Astrocyte (in vitro differentiated cells and primary cell): ENCODE data around the gene SOBP.

Source experiments
- EZH2 ChIP-seq: IDR thresholded peaks from 2 replicates; pipeline ENCODE4 v1.6.1; 2012; ENCODE audit warnings: mild to moderate bottlenecking, low read length, inconsistent platforms; ENCODE audit not compliant: insufficient read depth
- TF ChIP-seq, protein P1 (sequence below): IDR thresholded peaks from 2 replicates; pipeline ENCODE4 v1.5.1; 2011; ENCODE audit warnings: low read depth, mild to moderate bottlenecking, inconsistent platforms, low read length, moderate library complexity; ENCODE audit not compliant: insufficient read depth

DNA sequence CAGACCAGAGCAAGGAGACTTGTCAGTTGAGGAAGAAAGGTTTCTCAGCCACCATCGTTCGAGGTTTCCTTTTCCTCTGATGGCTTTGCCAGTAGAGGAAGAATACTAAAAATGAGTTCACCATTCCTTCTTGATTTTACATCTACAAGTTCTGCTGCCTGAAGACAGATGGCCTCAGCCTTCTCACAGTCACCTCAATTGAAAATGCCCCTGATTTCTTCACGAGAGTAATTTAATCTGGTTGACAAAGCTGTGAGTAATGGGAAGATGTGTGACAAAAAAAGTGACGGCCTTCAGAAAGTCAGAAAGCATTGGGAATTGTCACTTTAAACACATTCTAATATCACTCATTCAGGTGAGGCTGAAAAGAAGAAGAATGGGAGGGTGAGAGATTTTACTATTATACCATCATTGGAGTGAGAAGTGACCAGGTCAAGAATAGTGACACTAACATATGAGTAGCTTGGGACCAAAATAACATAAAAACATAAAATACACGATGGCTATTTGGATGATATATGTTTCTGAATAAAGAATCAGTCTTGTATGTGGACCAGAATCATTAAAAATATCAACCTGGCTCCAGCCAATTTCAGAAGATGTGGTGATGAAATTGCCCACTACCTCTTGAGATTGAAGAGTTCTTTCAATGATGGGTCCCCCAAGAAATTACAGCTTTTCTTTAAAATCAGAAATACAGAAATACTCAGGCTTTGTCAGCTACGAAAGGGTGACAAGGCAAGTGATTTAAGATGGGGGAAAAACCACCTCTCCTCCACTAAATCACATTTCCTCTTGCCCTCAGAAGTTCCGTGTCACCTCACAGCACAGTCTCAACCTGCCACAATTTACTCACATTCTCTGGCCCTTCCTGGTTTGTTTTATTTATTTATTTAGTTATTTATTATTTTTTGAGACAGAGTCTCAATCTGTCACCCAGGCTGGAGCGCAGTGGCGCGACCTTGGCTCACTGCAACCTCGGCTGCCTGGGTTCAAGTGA lies 147.7 kb downstream of the SOBP start:
- TF ChIP-seq EZH2, result no peak
- TF ChIP-seq, protein P1, sequence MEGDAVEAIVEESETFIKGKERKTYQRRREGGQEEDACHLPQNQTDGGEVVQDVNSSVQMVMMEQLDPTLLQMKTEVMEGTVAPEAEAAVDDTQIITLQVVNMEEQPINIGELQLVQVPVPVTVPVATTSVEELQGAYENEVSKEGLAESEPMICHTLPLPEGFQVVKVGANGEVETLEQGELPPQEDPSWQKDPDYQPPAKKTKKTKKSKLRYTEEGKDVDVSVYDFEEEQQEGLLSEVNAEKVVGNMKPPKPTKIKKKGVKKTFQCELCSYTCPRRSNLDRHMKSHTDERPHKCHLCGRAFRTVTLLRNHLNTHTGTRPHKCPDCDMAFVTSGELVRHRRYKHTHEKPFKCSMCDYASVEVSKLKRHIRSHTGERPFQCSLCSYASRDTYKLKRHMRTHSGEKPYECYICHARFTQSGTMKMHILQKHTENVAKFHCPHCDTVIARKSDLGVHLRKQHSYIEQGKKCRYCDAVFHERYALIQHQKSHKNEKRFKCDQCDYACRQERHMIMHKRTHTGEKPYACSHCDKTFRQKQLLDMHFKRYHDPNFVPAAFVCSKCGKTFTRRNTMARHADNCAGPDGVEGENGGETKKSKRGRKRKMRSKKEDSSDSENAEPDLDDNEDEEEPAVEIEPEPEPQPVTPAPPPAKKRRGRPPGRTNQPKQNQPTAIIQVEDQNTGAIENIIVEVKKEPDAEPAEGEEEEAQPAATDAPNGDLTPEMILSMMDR, result no peak
